A673 (cell line): ENCODE data around the gene NFASC. TPM values are rescaled to one million over a fixed set of nuclear protein-coding genes. Genes with fewer than 3 reads are reported as not detected.

ENCODE experiments used
- BruUV-seq: library from RNA; stranded (reverse); fragments of 400-500 nt; replicated peaks from 2 replicates; lab custom pipeline; 2021; lab: Mats Ljungman, UMichigan
- CTCF ChIA-PET: fragments of 300-600 bp; sonication (Branson Sonifier 250); formaldehyde crosslinking; loops from one replicate; lab custom pipeline; 2022; ENCODE audit warnings: antibody characterized with exemption; lab: Charles Lee
- POLR2A ChIA-PET: fragments of 300-600 bp; sonication (Branson Sonifier 250); formaldehyde crosslinking; loops from one replicate; lab custom pipeline; 2022; ENCODE audit warnings: antibody characterized with exemption; ENCODE audit not compliant: low non-redundant PET; lab: Charles Lee
- DNase-seq: peaks from one replicate; pipeline ENCODE4 v3.0.0-alpha.2; 2015; ENCODE audit warnings: low spot score
- H3K27ac ChIP-seq: fragments of 200-600 bp; sonication (generic); 2 replicates; pipeline ENCODE4 v1.5.1; 2016; ENCODE audit warnings: mixed run types, low read depth, mild to moderate bottlenecking, mixed read lengths, antibody characterized with exemption, low read length; ENCODE audit not compliant: poor library complexity, severe bottlenecking
- H3K27me3 ChIP-seq: fragments of 200-600 bp; sonication (generic); replicated peaks from 2 replicates; pipeline ENCODE4 v1.6.1; 2017; ENCODE audit warnings: mixed run types, low read depth, mild to moderate bottlenecking, mixed read lengths, antibody characterized with exemption, low read length; ENCODE audit not compliant: insufficient read depth, poor library complexity
- H3K36me3 ChIP-seq: fragments of 200-600 bp; sonication (generic); 2 replicates; pipeline ENCODE4 v1.6.1; 2016; ENCODE audit warnings: mixed run types, mild to moderate bottlenecking, mixed read lengths, antibody characterized with exemption, low read length; ENCODE audit not compliant: insufficient read depth, poor library complexity, severe bottlenecking
- H3K4me1 ChIP-seq: fragments of 200-600 bp; sonication (generic); 2 replicates; pipeline ENCODE4 v1.6.1; 2017; ENCODE audit warnings: mixed run types, mild to moderate bottlenecking, mixed read lengths, antibody characterized with exemption, low read length; ENCODE audit not compliant: insufficient read depth, poor library complexity, severe bottlenecking
- H3K4me3 ChIP-seq: fragments of 200-600 bp; sonication (generic); 2 replicates; pipeline ENCODE4 v1.5.1; 2016; ENCODE audit warnings: low read depth, mixed run types, mild to moderate bottlenecking, mixed read lengths, low read length; ENCODE audit not compliant: poor library complexity, severe bottlenecking
- H3K9me3 ChIP-seq: fragments of 200-600 bp; sonication (generic); 2 replicates; pipeline ENCODE4 v1.6.1; 2016; ENCODE audit warnings: mixed run types, low read depth, mild to moderate bottlenecking, mixed read lengths, antibody characterized with exemption, low read length; ENCODE audit not compliant: poor library complexity, severe bottlenecking
- CTCF ChIP-seq: fragments of 300-800, 200-600 bp; sonication (generic); conservative IDR thresholded peaks from 2 replicates; pipeline ENCODE4 v1.5.1; 2017; ENCODE audit warnings: low read depth, mild to moderate bottlenecking, antibody characterized with exemption, low read length, moderate library complexity, mixed read lengths
- EZH2 ChIP-seq: fragments of 200-600 bp; sonication (generic); IDR thresholded peaks from 2 replicates; pipeline ENCODE4 v1.6.1; 2017; ENCODE audit warnings: borderline replicate concordance, low read depth, mild to moderate bottlenecking, mixed read lengths, antibody characterized with exemption, low read length; ENCODE audit not compliant: poor library complexity, severe bottlenecking
- intact Hi-C: fragments of 100-400 bp; cut with micrococcal nuclease; formaldehyde crosslinking; loops from one replicate; pipeline ENCODE4 v1.10.0; 2022; ENCODE audit not compliant: unreplicated experiment
- total RNA-seq: library from RNA; stranded (reverse); gene quantifications from 2 replicates; pipeline ENCODE4 v1.2.3, GENCODE V29; 2021

The NFASC gene
- total RNA-seq, 1 experiment from 2014 or later = 0.24 TPM

DNA sequence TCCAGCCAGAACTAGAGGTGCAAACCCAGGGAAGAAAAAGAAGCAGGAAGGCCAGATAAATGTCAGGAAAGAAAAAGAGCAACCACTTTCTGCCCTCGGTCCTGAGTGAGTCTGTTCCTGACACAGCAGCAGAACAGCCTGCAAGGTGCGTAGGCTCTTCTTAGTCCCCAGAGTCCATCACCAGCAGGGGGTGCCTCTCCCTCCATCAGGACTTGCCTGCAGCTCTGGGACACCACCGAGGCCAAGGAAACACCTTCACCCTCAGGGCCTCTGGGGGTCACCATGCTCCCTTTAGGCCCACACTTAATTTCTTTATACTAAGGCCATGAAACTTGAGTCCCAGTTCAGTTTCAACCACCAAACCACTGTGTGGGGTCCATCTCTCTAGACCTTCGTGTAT is 43.7 kb upstream of the NFASC start:
- DNase-seq = no peak
- Histone ChIP-seq H3K27me3 (peaks cover 66% of the 10 kb centered on the region), H3K9me3 (no peaks in the 10 kb centered on the region), H3K36me3 (no peaks in the 10 kb centered on the region), H3K27ac (no peak overlapping the region), H3K4me3 (no peak overlapping the region), H3K4me1 (no peaks in the 10 kb centered on the region)
- intact Hi-C loops = no loop called here
- POLR2A ChIA-PET = no interaction called here
- no TSS peak for BruUV-seq
- CTCF ChIA-PET = no interaction called here
- TF ChIP-seq EZH2 = no peak
- no peak for TF ChIP-seq CTCF

GRCh38 chr1:204828352-204828850 is 42.3 kb upstream of the NFASC start:
- TF ChIP-seq CTCF (no peak), EZH2 (peak; percentile 70)
- no peaks in the 10 kb centered on the region for H3K4me1 ChIP-seq
- H3K9me3 ChIP-seq = no peaks in the 10 kb centered on the region
- intact Hi-C loops = no loop called here
- no TSS peak for BruUV-seq
- H3K27me3 ChIP-seq = peaks cover 74% of the 10 kb centered on the region
- ChIA-PET POLR2A (no interaction called here), CTCF (no interaction called here)
- H3K27ac ChIP-seq = no peak overlapping the region
- peak overlapping the region; percentile 17 for H3K4me3 ChIP-seq
- DNase-seq = peak; percentile 63
- no peaks in the 10 kb centered on the region for H3K36me3 ChIP-seq

GRCh38 chr1:204829133-204829825 is 41.4 kb upstream of the NFASC start:
- intact Hi-C loops = no loop called here
- CTCF ChIA-PET = no interaction called here
- DNase-seq = no peak
- Histone ChIP-seq H3K4me1 (no peaks in the 10 kb centered on the region), H3K27ac (no peak overlapping the region), H3K36me3 (no peaks in the 10 kb centered on the region), H3K9me3 (no peaks in the 10 kb centered on the region), H3K4me3 (no peak overlapping the region), H3K27me3 (peaks cover 83% of the 10 kb centered on the region)
- TF ChIP-seq CTCF = no peak
- no peak for TF ChIP-seq EZH2
- BruUV-seq = no TSS peak
- POLR2A ChIA-PET = no interaction called here
